B cell (primary cell): ENCODE results near the gene CNTN4. TPM values are rescaled to one million over a fixed set of nuclear protein-coding genes. Genes with fewer than 3 reads are reported as not detected.

Source experiments
- ATAC-seq: fragments of 200-7000 bp; cut with Tn5 transposase; one replicate; pipeline ENCODE4 v1.10.0; 2021; ENCODE audit warnings: low read depth, mild to moderate bottlenecking, moderate number of reproducible peaks, moderate library complexity
- CTCF ChIA-PET: fragments of 350-600 bp; sonication (Branson Sonifier 250); formaldehyde crosslinking; loops from one replicate; lab custom pipeline; 2021; ENCODE audit warnings: antibody characterized with exemption, inconsistent platforms; lab: Charles Lee
- POLR2A ChIA-PET: fragments of 350-600 bp; sonication (Branson Sonifier 250); formaldehyde crosslinking; loops from one replicate; lab custom pipeline; 2021; ENCODE audit warnings: antibody characterized with exemption; lab: Charles Lee
- DNase-seq: peaks from one replicate; pipeline ENCODE4 v3.0.0; 2013
- H2AFZ ChIP-seq: 2 replicates; pipeline ENCODE4 v1.6.1; 2012; ENCODE audit warnings: mild to moderate bottlenecking, low read depth, low read length; ENCODE audit not compliant: insufficient read depth, poor library complexity, severe bottlenecking
- H3K27ac ChIP-seq, 2 donors: 1 replicate in 1 of 2; 2 replicates in 1 of 2; pipeline ENCODE4 v1.5.1; 2012 to 2013; ENCODE audit warnings: low read length in 2 of 2, mild to moderate bottlenecking in 2 of 2, moderate library complexity in 1 of 2
- H3K27me3 ChIP-seq, 4 experiments: fragments of 200-600 bp in 1 of 4; sonication (generic) in 1 of 4; replicated peaks in 1 of 4; 1 replicate in 2 of 4; 2 replicates in 2 of 4; pipeline versions ENCODE4 v1.6.1 to v1.7.0; 2013 to 2016; ENCODE audit warnings: low read length in 3 of 4, mild to moderate bottlenecking in 2 of 4, mixed read lengths in 1 of 4, moderate library complexity in 1 of 4; ENCODE audit not compliant: insufficient read depth in 4 of 4, control insufficient read depth in 3 of 4; ENCODE audit errors: control extremely low read depth in 1 of 4
- H3K36me3 ChIP-seq, 2 experiments: replicated peaks in 1 of 2; 1 replicate in 1 of 2; 2 replicates in 1 of 2; pipeline versions ENCODE4 v1.6.1 to v1.7.1; 2013; ENCODE audit warnings: low read length in 1 of 2; ENCODE audit not compliant: insufficient read depth in 2 of 2, control insufficient read depth in 1 of 2; ENCODE audit errors: control extremely low read depth in 1 of 2, extremely low read depth in 1 of 2
- H3K4me1 ChIP-seq, 2 donors: fragments of 200-600 bp in 1 of 2; sonication (generic) in 1 of 2; 1 replicate in 1 of 2; 2 replicates in 1 of 2; pipeline versions ENCODE4 v1.5.1 to v1.6.1; 2013 to 2017; ENCODE audit warnings: low read length in 2 of 2; ENCODE audit not compliant: control insufficient read depth in 2 of 2, insufficient read depth in 2 of 2
- H3K4me2 ChIP-seq: replicated peaks from 2 replicates; pipeline ENCODE3; 2012; ENCODE audit warnings: mild to moderate bottlenecking, low read depth, low read length; ENCODE audit not compliant: poor library complexity, severe bottlenecking
- H3K4me3 ChIP-seq, 5 experiments: fragments of 200-600 bp in 1 of 5; sonication (generic) in 1 of 5; 1 replicate in 3 of 5; 2 replicates in 2 of 5; pipeline versions ENCODE4 v1.5.1 to v1.7.0; 2011 to 2016; ENCODE audit warnings: low read length in 4 of 5, mild to moderate bottlenecking in 4 of 5, low read depth in 2 of 5, control low read depth in 1 of 5, moderate library complexity in 1 of 5; ENCODE audit not compliant: insufficient read depth in 1 of 5; ENCODE audit errors: control extremely low read depth in 1 of 5, extremely low read depth in 1 of 5
- H3K79me2 ChIP-seq: fragments of 200-600 bp; sonication (generic); one replicate; pipeline ENCODE4 v1.6.0; 2016; ENCODE audit warnings: low read length; ENCODE audit not compliant: control insufficient read depth, insufficient read depth
- H3K9ac ChIP-seq: fragments of 200-600 bp; sonication (generic); 2 replicates; pipeline ENCODE4 v1.6.1; 2017; ENCODE audit warnings: mild to moderate bottlenecking, low read length, moderate library complexity
- H3K9me3 ChIP-seq, 3 donors: one replicate each; pipeline versions ENCODE4 v1.6.1 to v1.7.1; 2013; ENCODE audit warnings: low read length in 2 of 3; ENCODE audit not compliant: control insufficient read depth in 2 of 3, insufficient read depth in 1 of 3; ENCODE audit errors: control extremely low read depth in 1 of 3
- H4K20me1 ChIP-seq: 2 replicates; pipeline ENCODE4 v1.6.0; 2012; ENCODE audit warnings: mild to moderate bottlenecking, low read length; ENCODE audit not compliant: insufficient read depth, control insufficient read depth, poor library complexity, severe bottlenecking
- H3K27ac Mint-ChIP-seq: one replicate; pipeline ENCODE4 v1.8.0; 2021; ENCODE audit warnings: mixed read lengths
- H3K27me3 Mint-ChIP-seq: one replicate; pipeline ENCODE4 v1.8.0; 2021; ENCODE audit warnings: mixed read lengths
- H3K4me1 Mint-ChIP-seq: one replicate; pipeline ENCODE4 v1.8.0; 2021; ENCODE audit warnings: mixed read lengths
- H3K4me3 Mint-ChIP-seq: one replicate; pipeline ENCODE4 v1.8.0; 2021; ENCODE audit warnings: mixed read lengths
- H3K9me3 Mint-ChIP-seq: one replicate; pipeline ENCODE4 v1.8.0; 2022; ENCODE audit warnings: mixed read lengths; ENCODE audit not compliant: insufficient read depth
- EZH2 ChIP-seq: IDR thresholded peaks from 2 replicates; pipeline ENCODE4 v1.6.1; 2012; ENCODE audit warnings: borderline replicate concordance, low read depth, mild to moderate bottlenecking, moderate library complexity, low read length; ENCODE audit not compliant: insufficient read depth, poor library complexity, severe bottlenecking
- WGBS: methylation state at CpG from one replicate; pipeline ENCODE4 v1.1.5; 2013; ENCODE audit warnings: missing lambda C conversion rate; ENCODE audit not compliant: insufficient coverage; 5-methylcytosine and 5-hydroxymethylcytosine counted together
- intact Hi-C: fragments of 100-400 bp; cut with micrococcal nuclease; formaldehyde crosslinking; loops from one replicate; pipeline ENCODE4 v1.10.0; 2022
- polyA plus RNA-seq: library from polyadenylated mRNA; depleted of rRNA; stranded (reverse); fragments of >200 nt; gene quantifications from 2 replicates; pipeline ENCODE4 v1.2.3, GENCODE V29; 2012
- total RNA-seq, 2 donors: library from RNA; stranded (reverse); fragments of 120-200 nt in 1 of 2; gene quantifications; 1 replicate in 1 of 2; 2 replicates in 1 of 2; pipeline versions ENCODE4 v1.2.3 to v1.2.4, GENCODE V29; 2013 to 2022
- TF ChIP-seq, protein P1 (sequence below): fragments of 200-600 bp; IDR thresholded peaks from one replicate; pipeline ENCODE4 v1.8.0; 2022; ENCODE audit warnings: antibody characterized with exemption, mild to moderate bottlenecking

The CNTN4 gene
- total and polyA plus RNA-seq, 2 donors (not counting 1 experiment from before 2014, with no cell fraction given): 0.05 TPM; not detected in 1

DNA sequence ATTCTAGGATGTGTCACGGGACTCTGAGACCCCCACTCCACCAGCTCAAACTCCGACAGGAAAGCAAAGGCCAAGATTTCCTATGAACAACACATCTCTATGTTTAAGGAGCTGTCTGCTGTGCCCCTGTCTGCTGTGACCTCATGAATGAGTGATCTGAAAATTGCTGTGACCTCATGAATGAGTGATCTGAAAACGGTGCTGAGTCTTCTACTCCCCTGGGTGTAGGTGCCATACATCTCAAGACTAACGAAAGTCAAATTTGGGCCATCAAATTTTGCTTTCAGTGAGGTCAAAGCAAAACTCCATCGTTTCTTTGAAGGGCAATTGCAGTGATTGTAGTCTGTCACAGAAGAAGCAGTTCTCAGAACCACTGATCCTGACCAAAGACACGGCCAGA is 987.1 kb downstream of the CNTN4 start:
- ATAC-seq (no peak), DNase-seq (no peak)
- Histone ChIP-seq H4K20me1 (no peaks in the 10 kb centered on the region), H2AFZ (no peak overlapping the region), H3K27me3 (no peaks in the 10 kb centered on the region), H3K27ac (no peak overlapping the region), H3K9me3 (no peaks in the 10 kb centered on the region), H3K36me3 (no peaks in the 10 kb centered on the region), H3K4me1 (peaks cover 36 to 37% of the 10 kb centered on the region in 2 donors), H3K4me2 (no peak overlapping the region), H3K4me3 (no peak overlapping the region), H3K79me2 (no peaks in the 10 kb centered on the region), H3K9ac (no peak overlapping the region)
- WGBS: 93% methylated on average over 3 of the region's 6 CpGs
- no peaks in the 10 kb centered on the region for H3K27me3 Mint-ChIP-seq
- POLR2A ChIA-PET: no interaction called here
- no peaks in the 10 kb centered on the region for H3K9me3 Mint-ChIP-seq
- no peak for TF ChIP-seq EZH2
- TF ChIP-seq, protein P1, sequence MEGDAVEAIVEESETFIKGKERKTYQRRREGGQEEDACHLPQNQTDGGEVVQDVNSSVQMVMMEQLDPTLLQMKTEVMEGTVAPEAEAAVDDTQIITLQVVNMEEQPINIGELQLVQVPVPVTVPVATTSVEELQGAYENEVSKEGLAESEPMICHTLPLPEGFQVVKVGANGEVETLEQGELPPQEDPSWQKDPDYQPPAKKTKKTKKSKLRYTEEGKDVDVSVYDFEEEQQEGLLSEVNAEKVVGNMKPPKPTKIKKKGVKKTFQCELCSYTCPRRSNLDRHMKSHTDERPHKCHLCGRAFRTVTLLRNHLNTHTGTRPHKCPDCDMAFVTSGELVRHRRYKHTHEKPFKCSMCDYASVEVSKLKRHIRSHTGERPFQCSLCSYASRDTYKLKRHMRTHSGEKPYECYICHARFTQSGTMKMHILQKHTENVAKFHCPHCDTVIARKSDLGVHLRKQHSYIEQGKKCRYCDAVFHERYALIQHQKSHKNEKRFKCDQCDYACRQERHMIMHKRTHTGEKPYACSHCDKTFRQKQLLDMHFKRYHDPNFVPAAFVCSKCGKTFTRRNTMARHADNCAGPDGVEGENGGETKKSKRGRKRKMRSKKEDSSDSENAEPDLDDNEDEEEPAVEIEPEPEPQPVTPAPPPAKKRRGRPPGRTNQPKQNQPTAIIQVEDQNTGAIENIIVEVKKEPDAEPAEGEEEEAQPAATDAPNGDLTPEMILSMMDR: no peak
- intact Hi-C loops: no loop called here
- no peak overlapping the region for H3K27ac Mint-ChIP-seq
- H3K4me3 Mint-ChIP-seq: no peak overlapping the region
- H3K4me1 Mint-ChIP-seq: peaks cover 46% of the 10 kb centered on the region
- CTCF ChIA-PET: no interaction called here

- ATAC-seq (no peak), DNase-seq (no peak)
- H2AFZ ChIP-seq: no peak overlapping the region
- intact Hi-C loops: no loop called here
- Mint-ChIP-seq H3K27ac (no peak overlapping the region), H3K27me3 (no peaks in the 10 kb centered on the region), H3K4me3 (no peak overlapping the region), H3K9me3 (no peaks in the 10 kb centered on the region), H3K4me1 (peaks cover 44% of the 10 kb centered on the region)
- H3K4me1 ChIP-seq: peaks cover 34 to 35% of the 10 kb centered on the region in 2 donors
- H3K27ac ChIP-seq: no peak overlapping the region
- H3K9me3 ChIP-seq: no peaks in the 10 kb centered on the region
- no peaks in the 10 kb centered on the region for H3K36me3 ChIP-seq
- H3K9ac ChIP-seq: no peak overlapping the region
- no peaks in the 10 kb centered on the region for H3K27me3 ChIP-seq
- H3K4me2 ChIP-seq: no peak overlapping the region
- H3K4me3 ChIP-seq: no peak overlapping the region
- ChIA-PET CTCF (no interaction called here), POLR2A (no interaction called here)
- TF ChIP-seq, protein P1: no peak
- TF ChIP-seq EZH2: no peak
- H3K79me2 ChIP-seq: no peaks in the 10 kb centered on the region
- no peaks in the 10 kb centered on the region for H4K20me1 ChIP-seq
- 83% methylated on average over 2 of the region's 6 CpGs for WGBS
These were observed 987.6 kb downstream of the CNTN4 start for GRCh38 chr3:3086239-3086638.
